Superior temporal gyrus (tissue), 1 donor: ENCODE results near the gene KIAA1586.
A peak's percentile ranks its signal among the peaks of the same experiment; 100 is the strongest.
"Not testable (repeated sequence)": the region's sequence is repeated elsewhere in the genome, so short reads cannot be mapped to it uniquely, and the experiment has no call there.

Source experiments
- DNase-seq: peaks from one replicate; pipeline ENCODE4 v3.0.0-alpha.2; 2016; ENCODE audit errors: extremely low spot score

KIAA1586 gene, protein sequence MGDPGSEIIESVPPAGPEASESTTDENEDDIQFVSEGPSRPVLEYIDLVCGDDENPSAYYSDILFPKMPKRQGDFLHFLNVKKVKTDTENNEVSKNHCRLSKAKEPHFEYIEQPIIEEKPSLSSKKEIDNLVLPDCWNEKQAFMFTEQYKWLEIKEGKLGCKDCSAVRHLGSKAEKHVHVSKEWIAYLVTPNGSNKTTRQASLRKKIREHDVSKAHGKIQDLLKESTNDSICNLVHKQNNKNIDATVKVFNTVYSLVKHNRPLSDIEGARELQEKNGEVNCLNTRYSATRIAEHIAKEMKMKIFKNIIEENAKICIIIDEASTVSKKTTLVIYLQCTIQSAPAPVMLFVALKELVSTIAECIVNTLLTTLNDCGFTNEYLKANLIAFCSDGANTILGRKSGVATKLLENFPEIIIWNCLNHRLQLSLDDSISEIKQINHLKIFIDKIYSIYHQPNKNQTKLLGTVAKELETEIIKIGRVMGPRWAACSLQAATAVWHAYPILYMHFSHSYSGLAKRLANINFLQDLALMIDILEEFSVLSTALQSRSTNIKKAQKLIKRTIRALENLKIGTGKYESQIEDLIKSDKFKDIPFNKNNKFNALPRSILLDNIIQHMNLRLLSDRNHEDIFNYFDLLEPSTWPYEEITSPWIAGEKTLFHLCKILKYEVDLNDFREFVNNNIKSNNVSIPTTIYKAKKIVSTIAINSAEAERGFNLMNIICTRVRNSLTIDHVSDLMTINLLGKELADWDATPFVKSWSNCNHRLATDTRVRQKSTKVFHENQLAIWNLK

GRCh38 chr6:57046332-57047256 is at the start of gene KIAA1586:
TSS of gene KIAA1586 (plus strand) at chr6:57046693. CDS start at chr6:57046756, 63 bp downstream.
- peak; percentile 93 for DNase-seq

- DNase-seq = no peak
These were observed 47.4 kb upstream of the KIAA1586 start for GRCh38 chr6:56999049-56999448.

DNA sequence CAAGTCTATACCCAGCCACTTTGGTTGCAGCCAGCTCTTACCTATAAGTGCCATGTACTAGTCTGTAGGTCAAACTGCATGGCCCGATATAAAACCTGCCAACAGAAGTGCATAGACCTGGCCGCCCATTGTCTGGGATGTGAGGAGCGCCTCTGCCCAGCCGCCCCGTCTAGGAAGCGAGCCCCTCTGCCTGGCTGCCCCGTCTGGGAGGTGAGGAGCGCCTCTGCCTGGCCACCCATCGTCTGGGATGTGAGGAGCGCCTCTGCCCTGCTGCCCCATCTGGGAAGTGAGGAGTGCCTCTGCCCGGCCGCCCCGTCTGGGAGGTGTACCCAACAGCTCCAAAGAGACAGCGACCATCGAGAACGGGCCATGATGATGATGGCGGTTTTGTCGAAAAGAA is 46.7 kb upstream of the KIAA1586 start:
- DNase-seq = not testable (repeated sequence)

DNA sequence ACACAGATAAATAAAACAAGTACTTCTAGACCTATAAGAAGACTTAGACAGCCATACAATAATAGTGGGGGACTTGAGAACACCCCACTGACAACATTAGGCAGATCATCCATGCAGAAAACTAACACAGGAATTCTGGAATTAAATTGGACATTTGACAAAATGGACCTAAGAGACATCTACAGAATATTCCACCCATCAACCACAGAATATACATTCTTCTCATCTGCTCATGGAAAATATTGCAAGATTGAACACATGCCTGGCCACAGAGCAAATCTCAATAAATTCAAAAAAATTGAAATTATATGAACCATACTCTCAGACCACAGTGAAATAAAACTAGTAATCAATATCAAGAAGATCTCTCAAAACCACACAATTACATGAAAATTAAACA is 44.3 kb upstream of the KIAA1586 start:
- no peak for DNase-seq

DNA sequence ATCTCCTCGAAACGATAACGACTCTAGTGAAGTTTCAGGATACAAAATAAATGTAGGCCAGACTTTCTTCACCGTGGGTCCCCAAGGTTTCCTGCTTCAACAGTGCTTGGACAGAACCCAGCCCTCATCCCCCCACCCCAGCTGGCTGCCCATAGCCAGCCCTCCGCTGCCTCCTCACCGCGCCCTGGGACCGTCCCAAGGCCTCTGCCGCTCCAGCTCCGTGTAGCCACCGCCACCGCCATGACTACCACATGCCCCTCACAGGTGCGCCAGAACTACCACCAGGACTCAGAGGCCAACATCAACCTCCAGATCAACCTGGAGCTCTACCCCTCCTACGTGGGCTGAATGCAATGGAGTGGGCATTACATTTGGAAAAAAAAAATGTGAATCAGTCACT is 42.2 kb upstream of the KIAA1586 start:
- no peak for DNase-seq

DNA sequence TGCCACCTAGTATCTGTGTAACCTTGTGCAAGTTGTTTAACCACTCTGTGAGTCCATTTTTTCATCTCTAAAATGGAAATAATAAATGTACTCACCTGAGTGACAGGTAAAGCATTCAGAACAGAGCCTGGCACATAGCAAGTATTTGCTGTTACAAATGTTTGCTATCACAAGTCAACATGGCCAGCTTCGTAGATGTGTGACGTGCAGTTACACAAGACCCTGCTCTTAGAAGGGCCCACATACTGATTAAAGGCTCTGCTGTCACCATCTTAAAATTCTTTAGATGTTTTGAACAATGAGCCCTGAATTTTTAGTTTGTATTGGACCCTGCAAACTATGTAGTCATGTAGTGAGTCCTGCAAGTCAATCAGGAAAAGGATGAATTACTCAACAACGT is 40.4 kb upstream of the KIAA1586 start:
- no peak for DNase-seq

DNA sequence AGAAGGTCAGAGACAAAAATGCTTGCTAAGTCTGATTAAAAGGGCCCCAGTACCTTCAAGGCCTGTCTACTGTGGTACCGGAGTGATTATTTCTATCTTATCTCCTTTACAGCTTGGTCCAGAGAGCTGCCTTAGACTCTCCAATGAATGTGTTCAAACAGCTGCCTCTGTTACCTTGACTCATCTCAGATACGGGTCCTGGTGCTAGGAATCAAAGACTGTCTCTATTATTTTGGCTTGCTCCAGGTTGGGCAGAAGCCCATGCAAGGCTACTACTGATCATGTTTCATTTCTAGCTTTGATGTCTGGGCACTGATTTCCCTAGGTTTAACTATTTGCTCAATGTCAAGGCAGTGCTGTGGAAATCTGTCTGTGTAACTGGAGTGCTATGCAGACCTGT is 38.4 kb upstream of the KIAA1586 start:
- DNase-seq = not testable (repeated sequence)

DNA sequence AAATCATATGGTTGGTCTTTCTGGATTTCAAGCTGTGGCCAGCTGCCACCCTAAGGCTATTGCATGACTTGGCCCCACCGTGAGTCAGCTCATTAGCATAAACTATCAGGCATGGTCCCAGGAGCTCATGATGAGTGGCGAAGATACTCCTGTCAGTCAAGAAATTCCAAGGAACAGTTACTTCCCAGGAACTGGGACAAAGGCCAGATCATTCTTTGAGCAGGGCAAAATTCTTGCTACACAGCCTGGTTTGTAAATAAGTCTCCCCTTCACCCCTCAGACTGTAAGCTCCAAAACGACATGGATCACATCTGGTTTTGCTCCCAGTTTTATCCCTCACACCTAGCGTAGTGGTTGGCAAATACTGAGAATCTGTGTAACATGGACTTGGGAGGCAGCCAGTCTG is 33.0 kb upstream of the KIAA1586 start:
- DNase-seq = no peak

- DNase-seq = no peak
These were observed 29.4 kb upstream of the KIAA1586 start for GRCh38 chr6:57017069-57017468.

DNA sequence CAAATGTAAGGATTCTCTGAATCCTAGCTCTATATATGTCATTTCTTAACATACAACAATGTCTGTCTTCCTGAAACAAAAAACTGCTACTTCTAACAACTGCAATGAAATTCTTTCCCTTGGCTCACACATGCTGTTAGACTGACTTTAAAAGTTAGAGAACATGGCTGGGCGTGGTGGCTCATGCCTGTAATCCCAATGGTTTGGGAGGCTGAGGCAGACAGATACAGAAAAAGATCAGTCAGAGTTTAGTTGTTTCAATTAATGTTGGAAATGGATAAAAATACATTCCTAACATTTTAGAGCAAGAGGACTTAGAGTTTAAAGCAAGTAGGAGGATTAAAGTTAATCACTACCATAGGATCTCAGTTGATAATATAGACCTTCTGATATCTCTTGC is 28.7 kb upstream of the KIAA1586 start:
- DNase-seq = no peak

GRCh38 chr6:57019434-57019833 is 27.1 kb upstream of the KIAA1586 start:
- DNase-seq = no peak

- DNase-seq = peak; percentile 81
These were observed 25.3 kb upstream of the KIAA1586 start for GRCh38 chr6:57021086-57021720.

GRCh38 chr6:57024321-57024720 is 22.2 kb upstream of the KIAA1586 start:
- DNase-seq = no peak

DNA sequence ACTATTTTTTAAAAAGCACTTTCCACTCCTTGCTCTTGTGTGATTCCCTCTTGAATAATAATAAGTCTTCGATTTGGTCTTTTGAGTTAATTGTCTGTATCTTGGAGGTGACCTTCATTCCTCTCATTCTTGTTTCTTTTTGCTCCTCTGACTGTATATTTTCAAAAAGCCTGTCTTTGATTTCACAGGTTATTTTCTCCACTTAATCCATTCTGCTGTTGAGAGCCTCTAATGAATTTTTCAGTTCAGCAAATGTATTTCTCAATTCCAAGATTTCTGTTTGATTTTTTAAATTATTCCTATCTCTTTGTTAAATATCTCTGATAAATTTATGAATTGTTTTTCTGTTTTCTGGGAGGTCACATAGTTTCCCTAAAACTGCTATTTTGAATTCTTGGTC is 21.7 kb upstream of the KIAA1586 start:
- no peak for DNase-seq

DNA sequence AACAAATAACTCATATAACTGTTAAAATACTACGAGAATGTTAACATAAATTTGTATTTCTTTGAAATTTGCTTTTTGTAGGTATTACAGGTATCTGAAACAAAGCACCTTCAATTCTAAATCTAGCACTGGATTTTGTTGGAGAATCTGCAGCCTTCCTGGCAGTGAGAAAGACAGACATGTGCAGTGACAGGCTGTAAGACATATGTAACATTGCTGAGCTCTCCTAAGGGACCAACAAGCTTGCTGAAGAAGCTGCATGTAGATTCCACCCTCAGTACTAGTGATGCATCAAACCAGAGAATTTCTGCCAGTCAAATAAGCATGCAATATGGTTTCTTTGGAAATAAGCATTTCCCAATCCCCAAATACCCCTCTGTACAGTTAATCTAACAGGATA is 20.5 kb upstream of the KIAA1586 start:
- DNase-seq = no peak

DNA sequence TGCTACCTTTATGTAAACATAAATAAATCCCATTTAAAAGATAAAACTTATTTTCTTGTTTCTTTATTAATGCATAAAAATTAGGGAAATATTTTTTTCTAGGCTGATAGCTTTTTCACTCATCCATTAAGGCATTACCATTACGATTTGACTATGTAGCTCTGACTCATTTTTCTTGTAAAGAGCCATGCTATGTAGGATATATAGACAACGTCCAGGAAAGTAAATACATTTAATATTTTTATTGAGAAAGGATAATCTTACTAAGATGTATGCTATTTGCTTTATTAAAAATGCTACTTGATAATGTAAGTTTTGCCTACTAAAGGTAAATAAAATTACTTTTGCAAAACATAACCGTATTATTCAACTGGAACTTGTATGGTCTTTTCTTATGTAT is 19.2 kb upstream of the KIAA1586 start:
- DNase-seq = no peak

DNA sequence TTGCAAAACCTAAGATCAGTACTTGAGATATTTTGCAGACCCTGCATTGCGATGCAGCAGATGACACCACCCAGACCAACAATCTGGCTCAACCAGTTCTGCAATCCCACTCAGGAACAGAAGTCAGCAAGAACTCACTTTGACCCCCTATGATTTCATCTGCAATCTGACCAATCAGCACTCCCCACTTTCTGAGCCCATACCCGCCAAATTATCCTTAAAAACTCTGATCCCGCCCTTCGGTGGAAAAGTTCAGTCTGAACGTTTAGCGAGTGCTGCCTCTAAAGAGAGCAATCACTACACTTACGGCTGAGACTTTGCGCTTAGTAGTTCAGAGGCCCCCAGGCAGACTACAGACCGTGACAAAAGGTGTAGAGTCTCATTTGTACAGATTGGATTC is 17.3 kb upstream of the KIAA1586 start:
- no peak for DNase-seq

- no peak for DNase-seq
These were observed 13.3 kb upstream of the KIAA1586 start for GRCh38 chr6:57033228-57033627.

GRCh38 chr6:57035549-57035948 is 10.9 kb upstream of the KIAA1586 start:
- no peak for DNase-seq

GRCh38 chr6:57038906-57039305 is 7.6 kb upstream of the KIAA1586 start:
- no peak for DNase-seq

GRCh38 chr6:57040011-57040410 is 6.5 kb upstream of the KIAA1586 start:
- DNase-seq = no peak
